Measurements from ENCODE around the gene TESK2. TPM values are rescaled to one million over a fixed set of nuclear protein-coding genes. Genes with fewer than 3 reads are reported as not detected.
"Not testable (repeated sequence)": the region's sequence is repeated elsewhere in the genome, so short reads cannot be mapped to it uniquely, and the experiment has no call there.

TESK2 gene
- total RNA-seq, 1 donor: 7.8 TPM

GRCh38 chr1:45510036-45510971, 19.3 kb upstream of the TESK2 start:
- DNase-seq (ENCODE audit: low read depth in 2 of 3, low spot score in 2 of 3): no peak

GRCh38 chr1:45508295-45509151, 17.6 kb upstream of the TESK2 start:
- no peak for DNase-seq (ENCODE audit: low read depth in 2 of 3, low spot score in 2 of 3)

- DNase-seq (ENCODE audit: low read depth in 2 of 3, low spot score in 2 of 3): no peak
Observed at GRCh38 chr1:45507893-45508292, 16.9 kb upstream of the TESK2 start.

- no peak for DNase-seq (ENCODE audit: low read depth in 2 of 3, low spot score in 2 of 3)
Observed at GRCh38 chr1:45507195-45507594, 16.2 kb upstream of the TESK2 start.

- no peak for DNase-seq (ENCODE audit: low read depth in 2 of 3, low spot score in 2 of 3)
Observed at GRCh38 chr1:45503462-45504360, 12.7 kb upstream of the TESK2 start.

- DNase-seq (ENCODE audit: low read depth in 2 of 3, low spot score in 2 of 3): no peak
Observed at GRCh38 chr1:45501505-45501859, 10.5 kb upstream of the TESK2 start.

GRCh38 chr1:45499415-45499769, 8.4 kb upstream of the TESK2 start:
- DNase-seq (ENCODE audit: low read depth in 2 of 3, low spot score in 2 of 3): peak in 2 of 3 donors; percentile 14 to 21

- DNase-seq (ENCODE audit: low read depth in 2 of 3, low spot score in 2 of 3): no peak
Observed at GRCh38 chr1:45498279-45498678, 7.3 kb upstream of the TESK2 start.

- DNase-seq (ENCODE audit: low read depth in 2 of 3, low spot score in 2 of 3): peak in 2 of 3 donors; percentile 64 to 77
Observed at GRCh38 chr1:45493116-45493697, 2.2 kb upstream of the TESK2 start.

- DNase-seq (ENCODE audit: low read depth in 2 of 3, low spot score in 2 of 3): no peak
Observed at GRCh38 chr1:45492691-45493090, 1.7 kb upstream of the TESK2 start.

GRCh38 chr1:45491487-45492260, 711 bp upstream of the TESK2 start:
- no peak for DNase-seq (ENCODE audit: low read depth in 2 of 3, low spot score in 2 of 3)

- peak in 1 of 3 donors; percentile 8 for DNase-seq (ENCODE audit: low read depth in 2 of 3, low spot score in 2 of 3)
Observed at GRCh38 chr1:45490121-45490625, 790 bp downstream of the TESK2 start.

GRCh38 chr1:45489379-45489778, 1.6 kb downstream of the TESK2 start:
- DNase-seq (ENCODE audit: low read depth in 2 of 3, low spot score in 2 of 3): not testable (repeated sequence)

GRCh38 chr1:45488666-45489377, 2.1 kb downstream of the TESK2 start:
- no peak for DNase-seq (ENCODE audit: low read depth in 2 of 3, low spot score in 2 of 3)

GRCh38 chr1:45485949-45486348, 5.0 kb downstream of the TESK2 start:
- no peak for DNase-seq (ENCODE audit: low read depth in 2 of 3, low spot score in 2 of 3)

GRCh38 chr1:45479039-45479748, 11.8 kb downstream of the TESK2 start:
- no peak for DNase-seq (ENCODE audit: low read depth in 2 of 3, low spot score in 2 of 3)

GRCh38 chr1:45478121-45478814, 12.7 kb downstream of the TESK2 start:
- DNase-seq (ENCODE audit: low read depth in 2 of 3, low spot score in 2 of 3): no peak

Data from hematopoietic multipotent progenitor cell (in vitro differentiated cells).